HAP-1 (cell line): ENCODE data around the gene ZBTB42.

Experiments
- DNase-seq, 2 experiments: peaks; one replicate each; pipeline ENCODE4 v3.0.0-alpha.2; 2016 to 2020; ENCODE audit warnings: low spot score in 2 of 2
- H3K27me3 ChIP-seq: fragments of 250-450 bp; sonication (Bioruptor Pico); 2 replicates; pipeline ENCODE4 v1.5.1; 2020; ENCODE audit warnings: low read depth, mild to moderate bottlenecking, moderate library complexity
- H3K36me3 ChIP-seq: fragments of 250-450 bp; sonication (Bioruptor Pico); replicated peaks from 2 replicates; pipeline ENCODE4 v1.5.1; 2020; ENCODE audit warnings: mild to moderate bottlenecking
- H3K4me1 ChIP-seq: fragments of 250-450 bp; sonication (Bioruptor Pico); 2 replicates; pipeline ENCODE4 v1.5.1; 2020; ENCODE audit warnings: mild to moderate bottlenecking
- H3K4me3 ChIP-seq: fragments of 250-450 bp; sonication (Bioruptor Pico); 2 replicates; pipeline ENCODE4 v1.5.1; 2020; ENCODE audit warnings: mild to moderate bottlenecking, moderate library complexity
- H3K9me3 ChIP-seq: fragments of 250-450 bp; sonication (Bioruptor Pico); 2 replicates; pipeline ENCODE4 v1.5.1; 2020; ENCODE audit warnings: mild to moderate bottlenecking, moderate library complexity
- in situ Hi-C: fragments of 300-500 bp; cut with MboI; formaldehyde crosslinking; loops from 3 replicates; pipeline ENCODE4 v1.14.3; 2020; ENCODE audit warnings: low sequenced_read_pairs, inconsistent platforms, mixed read lengths

ZBTB42 gene

DNA sequence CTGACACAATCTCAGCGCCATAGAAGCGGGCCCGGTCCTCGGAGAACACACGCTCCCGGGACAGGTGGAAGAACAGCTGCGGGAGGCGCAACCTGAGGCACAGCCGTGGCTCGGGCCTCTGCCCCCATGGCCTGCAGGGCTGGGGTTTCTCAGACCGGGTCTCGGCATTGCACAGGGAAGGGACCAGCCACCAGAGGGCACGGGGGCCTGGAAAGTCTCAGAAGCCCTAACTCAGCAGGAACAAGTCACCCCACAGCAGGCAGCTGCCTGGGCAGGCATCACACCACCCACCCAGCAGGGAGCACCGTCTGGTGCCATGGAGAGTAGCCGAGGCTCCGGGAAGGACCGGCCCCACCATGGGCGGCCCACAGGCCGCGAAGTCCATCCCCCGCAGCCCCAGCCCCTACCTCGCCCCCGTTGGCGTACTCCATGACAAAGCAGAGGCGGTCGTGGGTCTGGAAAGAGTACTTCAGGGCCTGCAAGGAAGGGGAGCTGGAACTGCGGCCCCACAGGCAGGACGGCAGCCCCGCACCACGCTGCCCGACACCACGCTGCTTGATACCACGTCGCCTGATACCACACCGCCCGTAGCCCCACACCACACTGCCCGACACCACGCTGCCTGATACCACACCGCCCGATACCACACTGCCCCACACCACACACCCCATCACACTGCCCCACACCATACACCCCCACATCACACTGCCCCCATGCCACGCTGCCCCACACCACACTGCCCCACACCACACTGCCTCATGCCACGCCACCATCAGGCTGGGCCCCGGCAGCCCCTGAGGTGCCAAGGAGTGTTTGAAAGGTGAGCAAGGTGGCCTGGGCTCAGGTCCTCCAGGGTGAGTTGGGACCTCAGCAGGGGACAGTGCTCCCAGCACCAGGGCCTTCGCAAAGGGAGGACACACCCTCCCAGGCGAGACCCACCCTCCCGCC is 27.1 kb upstream of the ZBTB42 start:
- in situ Hi-C loops: no loop called here

DNA sequence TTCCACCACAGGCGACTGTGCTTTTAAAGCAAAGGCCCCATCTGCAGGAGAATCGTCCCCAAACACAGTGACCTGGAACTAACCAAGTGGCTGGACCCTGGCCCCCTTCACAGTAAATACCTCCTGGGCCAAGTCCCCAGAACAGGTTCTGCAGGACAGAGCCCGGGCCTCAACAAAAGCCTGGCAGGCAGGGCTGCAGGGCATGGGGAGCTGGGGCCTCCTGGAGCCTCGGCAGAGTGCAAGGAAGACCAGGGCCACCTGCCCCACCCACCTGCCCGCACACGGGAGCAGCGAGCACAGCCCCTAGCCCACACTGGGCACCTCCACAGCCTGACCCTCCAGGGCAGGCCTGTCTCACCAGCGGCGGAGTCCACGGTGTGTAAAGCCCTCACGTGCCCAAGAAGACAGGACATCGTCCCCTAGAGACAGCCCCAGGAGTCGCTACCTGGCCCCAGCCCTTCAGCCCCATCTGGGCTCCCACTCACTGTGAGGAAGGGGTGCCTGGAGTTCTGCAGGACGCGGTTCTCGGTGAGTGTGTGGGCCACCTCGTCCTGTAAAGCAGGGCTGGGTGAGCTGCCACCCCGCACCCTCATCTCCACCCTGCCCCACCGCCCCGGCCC is 26.3 kb upstream of the ZBTB42 start:
- no peak overlapping the region for H3K4me3 ChIP-seq
- no peak for DNase-seq
- in situ Hi-C loops: no loop called here
- no peaks in the 10 kb centered on the region for H3K9me3 ChIP-seq
- H3K36me3 ChIP-seq: peaks cover 55% of the 10 kb centered on the region
- no peaks in the 10 kb centered on the region; the same call in 1 of the 2 replicates for H3K4me1 ChIP-seq
- no peaks in the 10 kb centered on the region for H3K27me3 ChIP-seq

More for the DNA sequence above, 27.1 kb upstream of the ZBTB42 start:
- Histone ChIP-seq H3K36me3 (peaks cover 57% of the 10 kb centered on the region), H3K27me3 (no peaks in the 10 kb centered on the region), H3K4me1 (peaks cover 3% of the 10 kb centered on the region), H3K9me3 (no peaks in the 10 kb centered on the region), H3K4me3 (no peak overlapping the region)
- DNase-seq: no peak

DNA sequence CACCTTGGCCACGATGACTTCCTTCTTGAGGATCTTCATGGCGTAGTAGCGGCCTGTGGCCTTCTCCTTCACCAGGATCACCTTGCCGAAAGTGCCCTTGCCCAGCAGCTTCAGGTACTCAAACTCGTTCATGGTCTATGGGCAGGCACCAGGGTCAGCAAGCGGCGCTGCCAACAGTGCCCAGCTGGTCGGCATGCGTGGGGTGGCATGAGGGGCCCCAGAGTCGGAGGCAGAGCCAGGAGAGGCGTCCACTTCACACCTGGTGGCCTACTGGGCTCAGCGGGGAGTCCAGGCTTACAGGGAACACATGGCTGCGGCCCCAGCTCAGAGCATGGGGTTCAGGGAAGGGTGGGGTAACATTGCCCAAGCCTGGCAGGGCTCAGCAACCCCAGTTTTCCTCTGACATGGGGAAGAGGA is 25.8 kb upstream of the ZBTB42 start:
- no peak for DNase-seq
- H3K27me3 ChIP-seq: no peaks in the 10 kb centered on the region
- no peak overlapping the region for H3K4me3 ChIP-seq
- no peaks in the 10 kb centered on the region for H3K4me1 ChIP-seq
- peaks cover 52% of the 10 kb centered on the region for H3K36me3 ChIP-seq
- in situ Hi-C loops: no loop called here
- no peaks in the 10 kb centered on the region for H3K9me3 ChIP-seq

- Histone ChIP-seq H3K36me3 (peaks cover 40% of the 10 kb centered on the region), H3K4me3 (no peak overlapping the region), H3K4me1 (no peaks in the 10 kb centered on the region), H3K27me3 (no peaks in the 10 kb centered on the region), H3K9me3 (no peaks in the 10 kb centered on the region)
- in situ Hi-C loops: no loop called here
- no peak for DNase-seq
These were observed 24.4 kb upstream of the ZBTB42 start for GRCh38 chr14:104776481-104776880.

DNA sequence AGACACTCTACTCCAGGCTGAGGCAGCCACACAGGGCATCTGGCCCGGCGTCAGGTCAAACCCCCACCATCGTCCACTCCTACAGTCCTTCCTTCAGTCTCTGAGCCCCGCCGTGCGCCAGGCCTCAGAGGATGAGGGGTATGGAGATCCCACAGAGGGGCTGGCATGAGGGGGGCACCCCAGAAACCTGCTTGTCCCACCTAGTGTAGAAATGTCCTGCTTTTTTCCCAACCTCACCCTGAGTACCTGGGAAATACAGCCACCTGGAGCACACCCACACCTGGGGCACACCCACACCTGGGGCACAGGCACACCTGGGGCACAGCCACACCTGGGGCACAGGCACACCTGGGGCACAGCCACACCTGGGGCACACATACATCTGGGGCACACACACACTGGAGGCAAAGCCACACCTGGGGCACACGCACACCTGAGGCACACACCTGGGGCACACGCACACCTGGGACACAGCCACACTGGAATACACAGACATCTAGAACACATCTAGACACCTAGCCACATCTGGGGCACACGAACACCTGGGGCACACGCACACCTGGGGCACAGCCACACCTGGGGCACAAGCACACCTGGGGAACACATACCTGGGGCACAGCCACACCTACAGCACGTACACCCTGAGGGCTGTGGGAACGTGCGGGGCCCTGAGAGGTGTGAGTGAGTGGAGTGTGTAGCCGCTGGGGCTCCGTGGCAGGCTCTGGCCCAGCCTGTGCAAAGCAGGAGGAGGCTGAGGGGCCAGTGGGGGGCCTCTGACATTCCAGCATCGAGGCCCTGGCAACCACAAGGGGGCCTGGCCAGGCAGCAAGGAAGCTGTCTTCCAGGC is 23.7 kb upstream of the ZBTB42 start:
- no peak overlapping the region for H3K4me3 ChIP-seq
- in situ Hi-C loops: no loop called here
- peaks cover 33% of the 10 kb centered on the region for H3K36me3 ChIP-seq
- no peaks in the 10 kb centered on the region for H3K4me1 ChIP-seq
- H3K27me3 ChIP-seq: no peaks in the 10 kb centered on the region
- H3K9me3 ChIP-seq: no peaks in the 10 kb centered on the region
- no peak for DNase-seq

DNA sequence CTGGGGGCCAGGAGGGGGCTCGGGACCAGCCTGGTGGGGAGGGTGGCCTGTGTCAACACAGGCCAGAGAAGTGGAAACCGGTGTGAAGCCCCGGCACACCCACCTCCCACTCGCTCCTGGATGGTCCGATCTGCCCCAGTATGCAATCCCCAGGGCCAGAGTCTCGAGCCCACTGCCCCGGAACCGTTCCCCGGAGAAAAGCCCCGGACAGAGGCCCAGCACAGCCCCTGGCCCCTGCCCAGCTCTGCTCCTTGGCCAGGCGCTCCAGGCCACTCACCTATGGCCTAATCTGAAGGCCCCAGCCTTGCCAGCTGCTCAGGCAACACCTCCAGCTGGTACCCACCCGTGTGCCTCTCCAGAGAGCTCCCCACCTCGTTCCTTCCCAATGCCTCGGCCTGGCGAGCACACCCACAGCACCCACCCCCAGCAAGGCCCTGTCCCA is 23.1 kb upstream of the ZBTB42 start:
- H3K4me1 ChIP-seq: no peaks in the 10 kb centered on the region
- in situ Hi-C loops: no loop called here
- no peak overlapping the region for H3K4me3 ChIP-seq
- no peaks in the 10 kb centered on the region for H3K27me3 ChIP-seq
- H3K36me3 ChIP-seq: peaks cover 30% of the 10 kb centered on the region
- DNase-seq: no peak
- H3K9me3 ChIP-seq: no peaks in the 10 kb centered on the region

DNA sequence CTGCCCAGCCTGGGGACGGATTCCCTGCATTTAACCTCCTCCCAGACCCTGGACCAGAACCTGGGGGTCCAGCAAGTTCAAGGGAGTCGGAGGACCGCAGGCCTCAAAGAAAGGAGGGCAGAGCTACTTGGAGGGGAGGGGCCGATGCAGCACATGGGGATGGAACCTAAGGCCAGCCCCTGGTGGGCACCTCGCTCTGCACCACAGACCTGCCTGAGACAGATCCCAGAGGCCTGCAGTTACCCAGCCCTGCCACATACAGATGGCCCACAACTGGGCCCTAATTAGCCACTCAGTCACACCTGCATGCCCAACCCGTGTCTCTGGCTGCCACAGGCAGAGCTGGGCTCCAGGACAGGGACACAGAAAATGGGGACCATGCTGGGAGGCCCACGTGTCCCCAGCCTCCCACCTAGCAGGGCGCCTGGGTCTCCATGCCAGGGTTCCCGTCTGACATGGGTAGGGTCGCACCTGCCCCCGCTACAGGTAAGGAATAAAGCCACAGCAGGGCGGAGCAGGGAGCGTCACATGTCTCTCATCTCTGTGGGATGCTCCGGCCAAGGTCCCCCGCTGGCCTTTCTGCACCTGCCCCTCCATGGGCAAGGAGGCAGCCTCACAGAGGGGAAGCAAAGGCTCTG is 22.1 kb upstream of the ZBTB42 start:
- Histone ChIP-seq H3K4me1 (no peaks in the 10 kb centered on the region), H3K9me3 (no peaks in the 10 kb centered on the region), H3K36me3 (peaks cover 21% of the 10 kb centered on the region), H3K4me3 (no peak overlapping the region), H3K27me3 (no peaks in the 10 kb centered on the region)
- in situ Hi-C loops: no loop called here
- DNase-seq: no peak

- DNase-seq: no peak
- in situ Hi-C loops: no loop called here
- no peak overlapping the region for H3K4me3 ChIP-seq
- no peaks in the 10 kb centered on the region for H3K4me1 ChIP-seq
- H3K36me3 ChIP-seq: peaks cover 24% of the 10 kb centered on the region
- no peaks in the 10 kb centered on the region for H3K27me3 ChIP-seq
- H3K9me3 ChIP-seq: no peaks in the 10 kb centered on the region
These were observed 21.0 kb upstream of the ZBTB42 start for GRCh38 chr14:104779776-104780512.

- DNase-seq: no peak
- Histone ChIP-seq H3K4me3 (no peak overlapping the region), H3K27me3 (no peaks in the 10 kb centered on the region), H3K9me3 (no peaks in the 10 kb centered on the region), H3K36me3 (peaks cover 21% of the 10 kb centered on the region), H3K4me1 (no peaks in the 10 kb centered on the region)
- in situ Hi-C loops: no loop called here
These were observed 20.3 kb upstream of the ZBTB42 start for GRCh38 chr14:104780513-104781030.

DNA sequence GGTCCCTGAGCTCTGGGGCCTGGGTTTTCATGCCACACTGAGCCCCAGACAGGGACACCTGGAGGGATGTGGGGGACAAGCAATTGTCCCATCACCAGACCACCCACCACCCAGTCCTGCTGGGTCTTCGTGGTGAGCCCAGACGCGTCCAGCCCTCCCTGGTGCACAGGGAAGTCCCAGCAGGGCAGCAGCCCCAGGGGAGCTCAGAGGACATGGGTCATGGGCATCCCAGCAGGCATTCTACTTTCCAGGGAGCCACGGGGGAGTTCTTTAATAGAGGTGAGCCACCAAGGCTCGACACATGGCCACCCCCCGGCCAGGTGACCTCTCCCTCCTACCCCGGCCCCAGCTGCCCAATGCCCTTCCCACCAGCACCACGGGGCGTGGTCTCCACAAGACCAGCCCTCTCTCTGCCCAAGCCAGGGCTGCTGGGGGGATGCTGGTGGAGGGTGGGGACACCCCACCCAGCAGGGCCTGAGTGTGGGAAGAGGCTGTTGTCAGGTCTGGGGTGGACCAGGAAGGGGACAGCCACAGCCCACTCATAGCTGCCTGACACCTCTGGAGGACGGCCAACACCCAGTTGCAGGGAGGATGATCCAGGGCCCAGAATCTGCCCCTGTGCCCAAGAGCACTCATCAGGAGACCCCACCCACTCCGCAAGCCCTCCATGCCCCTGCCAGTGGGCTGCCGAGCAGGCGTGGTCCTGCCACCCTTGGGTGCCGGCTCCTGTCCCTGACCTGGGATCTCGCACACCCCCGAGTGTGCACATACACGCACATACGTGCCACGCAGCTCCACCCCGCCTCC is 19.4 kb upstream of the ZBTB42 start:
- Histone ChIP-seq H3K36me3 (peaks cover 16% of the 10 kb centered on the region), H3K4me3 (no peak overlapping the region), H3K9me3 (no peaks in the 10 kb centered on the region), H3K4me1 (no peaks in the 10 kb centered on the region), H3K27me3 (no peaks in the 10 kb centered on the region)
- no peak for DNase-seq
- in situ Hi-C loops: no loop called here

DNA sequence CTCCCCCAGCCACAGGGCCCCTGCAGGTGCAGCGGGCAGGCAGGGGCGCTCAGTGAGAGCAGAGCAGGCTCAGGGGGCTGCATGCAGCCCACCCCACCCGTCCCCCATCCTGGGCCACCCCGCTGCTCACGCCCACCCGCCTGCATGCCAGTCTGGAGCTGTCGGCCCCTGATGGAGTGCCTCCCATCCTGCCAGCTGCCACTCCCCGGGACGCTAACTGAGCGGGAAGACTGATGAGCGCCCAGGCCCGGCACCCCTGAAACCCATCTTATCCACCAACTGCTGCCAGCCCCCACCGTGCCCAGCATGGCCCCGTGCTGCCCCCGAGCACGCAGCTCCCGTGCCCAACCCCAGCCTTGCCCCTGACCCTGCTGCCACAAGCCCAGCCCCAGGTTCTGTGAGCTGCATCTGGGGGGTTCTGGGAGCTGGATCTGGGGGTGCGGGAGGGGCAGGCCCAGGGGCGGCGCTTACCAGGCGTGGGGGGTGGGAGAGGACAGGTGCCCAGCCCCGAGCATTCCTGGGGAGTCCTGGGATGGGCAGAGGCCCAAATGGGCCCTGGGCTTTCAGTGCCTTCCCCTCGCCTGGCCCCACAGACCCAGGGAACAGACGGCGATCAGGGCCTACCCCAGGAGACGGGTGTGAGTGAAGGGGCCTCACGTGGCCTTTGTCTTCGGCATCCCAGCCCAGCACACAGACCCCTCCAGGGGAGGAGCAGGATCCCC is 18.7 kb upstream of the ZBTB42 start:
- no peaks in the 10 kb centered on the region for H3K27me3 ChIP-seq
- no peak for DNase-seq
- H3K9me3 ChIP-seq: no peaks in the 10 kb centered on the region
- H3K4me3 ChIP-seq: no peak overlapping the region
- no peaks in the 10 kb centered on the region for H3K4me1 ChIP-seq
- in situ Hi-C loops: no loop called here
- H3K36me3 ChIP-seq: peaks cover 11% of the 10 kb centered on the region

GRCh38 chr14:104782808-104783139 is 18.1 kb upstream of the ZBTB42 start:
- DNase-seq: no peak
- Histone ChIP-seq H3K27me3 (no peaks in the 10 kb centered on the region), H3K4me1 (no peaks in the 10 kb centered on the region), H3K36me3 (peaks cover 10% of the 10 kb centered on the region), H3K4me3 (no peak overlapping the region), H3K9me3 (no peaks in the 10 kb centered on the region)
- in situ Hi-C loops: no loop called here
